SK-N-SH (cell line): ENCODE measurements around the gene PTMS.

Experiments
- CHD2 ChIP-seq: fragments of 150-350 bp; IDR thresholded peaks from 2 replicates; pipeline ENCODE4 v1.6.1; 2018; ENCODE audit warnings: low read length; ENCODE audit not compliant: partially characterized antibody
- EP300 ChIP-seq, 2 experiments: IDR thresholded peaks; 2 replicates each; pipeline versions ENCODE4 v1.4.0 to v1.6.1; 2012; ENCODE audit warnings: borderline replicate concordance in 1 of 2, low read depth in 1 of 2, low read length in 1 of 2
- EZH2phosphoT487 ChIP-seq: fragments of 200-600 bp; sonication (generic); IDR thresholded peaks from 2 replicates; pipeline ENCODE4 v1.6.1; 2017; ENCODE audit warnings: low read depth, mixed run types, mild to moderate bottlenecking, antibody characterized with exemption, moderate library complexity, borderline replicate concordance
- TF ChIP-seq, protein P1 (sequence below): fragments of 200-600 bp; sonication (generic); IDR thresholded peaks from 2 replicates; pipeline ENCODE4 v1.6.1; 2017; ENCODE audit warnings: antibody characterized with exemption, mild to moderate bottlenecking, moderate library complexity

DNA sequence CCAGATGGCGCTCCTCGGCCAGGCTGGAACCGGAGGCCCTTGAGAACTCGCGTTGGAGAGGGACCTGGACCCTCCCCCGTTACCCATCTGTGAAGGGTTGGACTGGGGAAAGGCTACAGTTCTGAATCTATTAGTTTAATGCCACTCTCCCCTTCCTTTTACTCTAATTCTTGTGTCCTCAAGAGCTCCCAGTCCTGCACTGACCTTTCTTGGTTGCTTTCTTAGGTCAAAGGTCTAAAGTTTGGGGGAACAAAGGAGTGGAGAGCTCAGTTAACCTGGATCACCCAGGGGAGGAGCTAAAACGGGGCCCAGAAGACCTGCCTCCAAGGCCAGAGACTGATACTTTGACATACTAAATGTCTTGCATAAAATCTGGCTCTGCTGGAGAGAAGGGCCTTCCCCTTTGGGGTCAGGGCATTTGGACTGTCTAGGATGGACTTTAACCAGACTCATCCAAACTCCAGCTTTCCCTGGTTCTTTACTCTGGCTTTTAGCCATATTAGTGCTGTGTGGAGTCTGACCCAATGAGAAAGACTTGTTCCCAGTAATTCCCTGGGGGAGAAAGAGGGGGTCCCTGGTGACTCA, 12.3 kb upstream of the PTMS start:
- TF ChIP-seq CHD2 (no peak), EZH2phosphoT487 (no peak), EP300 (IDR thresholded peaks at IDR 0.05; ENCODE audit: borderline replicate concordance in 1 of 2, low read depth in 1 of 2, low read length in 1 of 2) (0 out of 4 replicates have a peak, but pooled peaks of 1 of the 2 experiments have one; percentile 39)
- TF ChIP-seq, protein P1, sequence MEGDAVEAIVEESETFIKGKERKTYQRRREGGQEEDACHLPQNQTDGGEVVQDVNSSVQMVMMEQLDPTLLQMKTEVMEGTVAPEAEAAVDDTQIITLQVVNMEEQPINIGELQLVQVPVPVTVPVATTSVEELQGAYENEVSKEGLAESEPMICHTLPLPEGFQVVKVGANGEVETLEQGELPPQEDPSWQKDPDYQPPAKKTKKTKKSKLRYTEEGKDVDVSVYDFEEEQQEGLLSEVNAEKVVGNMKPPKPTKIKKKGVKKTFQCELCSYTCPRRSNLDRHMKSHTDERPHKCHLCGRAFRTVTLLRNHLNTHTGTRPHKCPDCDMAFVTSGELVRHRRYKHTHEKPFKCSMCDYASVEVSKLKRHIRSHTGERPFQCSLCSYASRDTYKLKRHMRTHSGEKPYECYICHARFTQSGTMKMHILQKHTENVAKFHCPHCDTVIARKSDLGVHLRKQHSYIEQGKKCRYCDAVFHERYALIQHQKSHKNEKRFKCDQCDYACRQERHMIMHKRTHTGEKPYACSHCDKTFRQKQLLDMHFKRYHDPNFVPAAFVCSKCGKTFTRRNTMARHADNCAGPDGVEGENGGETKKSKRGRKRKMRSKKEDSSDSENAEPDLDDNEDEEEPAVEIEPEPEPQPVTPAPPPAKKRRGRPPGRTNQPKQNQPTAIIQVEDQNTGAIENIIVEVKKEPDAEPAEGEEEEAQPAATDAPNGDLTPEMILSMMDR, result peak; percentile 97; the same call in 1 of the 2 replicates
